K562 (cell line): Measurements from ENCODE around the gene ZNF362. TPM values are rescaled to one million over a fixed set of nuclear protein-coding genes. Genes with fewer than 3 reads are reported as not detected.

Source experiments
- JUN ChIP-seq, 2 experiments: sonication (generic) in 1 of 2; formaldehyde crosslinking in 1 of 2; IDR thresholded peaks; 2 replicates each; pipeline versions ENCODE4 v1.6.1 to v1.8.0; 2012 to 2022; ENCODE audit warnings: borderline replicate concordance in 2 of 2, mild to moderate bottlenecking in 2 of 2, improper control_type of control experiment in 1 of 2, low read depth in 1 of 2, low read length in 1 of 2, missing genetic modification reagents in 1 of 2
- JUNB ChIP-seq: fragments of 450-650 bp; formaldehyde crosslinking; conservative IDR thresholded peaks from 2 replicates; pipeline ENCODE4 v1.4.0; 2020; ENCODE audit warnings: mild to moderate bottlenecking
- MAFF ChIP-seq: IDR thresholded peaks from 2 replicates; pipeline ENCODE4 v1.6.1; 2012; ENCODE audit warnings: low read length, improper control_type of control experiment
- MCM7 ChIP-seq, 2 experiments: fragments of 450-650 bp; IDR thresholded peaks; 2 replicates each; pipeline ENCODE4 v1.6.1; 2016 to 2018
- NCOR1 ChIP-seq: fragments of 450-650 bp; IDR thresholded peaks from 2 replicates; pipeline ENCODE4 v1.6.1; 2016; ENCODE audit warnings: mild to moderate bottlenecking, moderate library complexity
- SRF ChIP-seq, 2 experiments: fragments of 250-450, 450-650 bp in 1 of 2; sonication (Bioruptor Pico) in 1 of 2; sonication (generic) in 1 of 2; formaldehyde crosslinking; IDR thresholded peaks; 2 replicates each; pipeline versions ENCODE4 v1.5.0 to v1.5.1; 2020 to 2022; ENCODE audit warnings: mild to moderate bottlenecking in 1 of 2, missing genetic modification reagents in 1 of 2
- ZC3H4 ChIP-seq: sonication (generic); formaldehyde crosslinking; IDR thresholded peaks from 2 replicates; pipeline ENCODE4 v1.9.0; 2021; ENCODE audit warnings: missing genetic modification reagents, borderline replicate concordance
- ZNF217 ChIP-seq: sonication (generic); formaldehyde crosslinking; IDR thresholded peaks from 2 replicates; pipeline ENCODE4 v1.8.0; 2022; ENCODE audit warnings: mild to moderate bottlenecking, missing genetic modification reagents
- ZNF431 ChIP-seq: sonication (generic); formaldehyde crosslinking; IDR thresholded peaks from 2 replicates; pipeline ENCODE4 v1.8.0; 2022; ENCODE audit warnings: mild to moderate bottlenecking, missing genetic modification reagents
- polyA plus RNA-seq, 8 experiments: library from polyadenylated mRNA; depleted of rRNA in 4 of 8; stranded (reverse) in 5 of 8; unstranded in 3 of 8; fragments of >200 nt; fragmentation: Nextera tagmentation in 2 of 8; fragmentation: Illumina TruSeq in 1 of 8; extraction: Ambion mirVana in 2 of 8; extraction: Trizol in 1 of 8; gene quantifications; 2 replicates each; pipeline versions ENCODE4 v1.2.1 to v1.2.3, GENCODE V29; 2011 to 2014; ENCODE audit warnings: inconsistent platforms in 1 of 8, missing spikeins in 1 of 8
- total RNA-seq, 7 experiments: library from RNA; depleted of rRNA in 6 of 7; stranded (reverse); fragments of >200 nt in 6 of 7; fragmentation: Illumina TruSeq in 2 of 7; extraction: Trizol in 2 of 7; gene quantifications; 2 replicates each; pipeline versions ENCODE4 v1.2.1 to v1.2.3, GENCODE V29; 2011 to 2021; ENCODE audit warnings: low replicate concordance in 1 of 7
- TF ChIP-seq, protein P1 (sequence below): fragments of 450-650 bp; IDR thresholded peaks from 2 replicates; pipeline ENCODE4 v1.6.1; 2017; ENCODE audit warnings: mild to moderate bottlenecking, moderate library complexity
- TF ChIP-seq, protein P2 (sequence below): fragments of 450-650 bp; formaldehyde crosslinking; IDR thresholded peaks from 2 replicates; pipeline ENCODE4 v1.4.0; 2022; ENCODE audit warnings: mild to moderate bottlenecking, moderate library complexity

Gene ZNF362
- total and polyA plus RNA-seq, 9 of the 15 experiments (the other 6 are each of a cell fraction or from before 2014, with no cell fraction given): 0.01 to 1.1 (median 0.35) TPM; not detected in 1

DNA sequence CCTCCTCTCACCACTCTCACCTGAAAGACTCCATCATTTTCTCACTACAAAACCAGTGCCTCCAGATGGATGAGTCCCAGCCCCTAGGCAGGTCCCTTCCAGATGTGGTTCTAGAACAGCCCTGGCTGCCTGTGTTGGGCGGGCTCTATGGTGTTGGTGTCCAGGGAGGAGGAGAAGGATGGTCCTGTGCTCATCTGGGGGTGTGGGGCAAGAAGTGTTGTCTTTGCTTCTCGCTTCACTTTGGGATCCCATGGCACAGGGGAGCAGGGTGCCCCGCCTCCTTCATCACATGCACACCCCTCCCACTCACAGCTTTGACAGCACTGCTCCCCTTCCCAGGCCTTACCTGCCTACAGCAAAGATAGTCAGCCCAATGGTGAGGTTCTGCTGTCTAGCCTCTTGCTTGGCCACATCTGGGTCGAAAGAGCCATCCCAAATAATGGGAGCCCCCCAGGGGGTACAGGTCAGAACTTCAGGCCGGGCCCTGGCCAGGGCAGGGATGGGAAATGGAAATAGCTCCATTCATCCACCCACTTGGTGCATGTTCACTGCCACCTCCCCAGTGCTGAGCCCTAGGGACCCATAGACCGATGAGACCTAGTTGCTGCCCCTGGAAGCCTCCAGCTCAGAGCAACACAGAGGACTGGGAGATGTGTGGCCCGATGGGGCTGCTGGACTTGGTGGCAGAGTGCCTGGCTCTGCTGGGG, 55.6 kb downstream of the ZNF362 start (continued):
- TF ChIP-seq, protein P1, sequence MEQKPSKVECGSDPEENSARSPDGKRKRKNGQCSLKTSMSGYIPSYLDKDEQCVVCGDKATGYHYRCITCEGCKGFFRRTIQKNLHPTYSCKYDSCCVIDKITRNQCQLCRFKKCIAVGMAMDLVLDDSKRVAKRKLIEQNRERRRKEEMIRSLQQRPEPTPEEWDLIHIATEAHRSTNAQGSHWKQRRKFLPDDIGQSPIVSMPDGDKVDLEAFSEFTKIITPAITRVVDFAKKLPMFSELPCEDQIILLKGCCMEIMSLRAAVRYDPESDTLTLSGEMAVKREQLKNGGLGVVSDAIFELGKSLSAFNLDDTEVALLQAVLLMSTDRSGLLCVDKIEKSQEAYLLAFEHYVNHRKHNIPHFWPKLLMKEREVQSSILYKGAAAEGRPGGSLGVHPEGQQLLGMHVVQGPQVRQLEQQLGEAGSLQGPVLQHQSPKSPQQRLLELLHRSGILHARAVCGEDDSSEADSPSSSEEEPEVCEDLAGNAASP: no peak
- TF ChIP-seq, protein P2, sequence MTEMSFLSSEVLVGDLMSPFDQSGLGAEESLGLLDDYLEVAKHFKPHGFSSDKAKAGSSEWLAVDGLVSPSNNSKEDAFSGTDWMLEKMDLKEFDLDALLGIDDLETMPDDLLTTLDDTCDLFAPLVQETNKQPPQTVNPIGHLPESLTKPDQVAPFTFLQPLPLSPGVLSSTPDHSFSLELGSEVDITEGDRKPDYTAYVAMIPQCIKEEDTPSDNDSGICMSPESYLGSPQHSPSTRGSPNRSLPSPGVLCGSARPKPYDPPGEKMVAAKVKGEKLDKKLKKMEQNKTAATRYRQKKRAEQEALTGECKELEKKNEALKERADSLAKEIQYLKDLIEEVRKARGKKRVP (CRISPR knock-in tag): no peak
- TF ChIP-seq ZNF217 (CRISPR knock-in tag) (no peak), MAFF (no peak), MCM7 (IDR thresholded peaks at IDR 0.05) (no peak), ZC3H4 (CRISPR knock-in tag) (no peak), SRF (CRISPR knock-in tag; IDR thresholded peaks at IDR 0.05) (no peak), JUN (IDR thresholded peaks at IDR 0.05; ENCODE audit: borderline replicate concordance, low read depth, low read length) (no peak), JUN (CRISPR knock-in tag; IDR thresholded peaks at IDR 0.05; ENCODE audit: borderline replicate concordance) (no peak), NCOR1 (no peak), JUNB (CRISPR knock-in tag) (no peak), ZNF431 (CRISPR knock-in tag) (no peak)
- TF ChIP-seq, all 486 proteins: peak for 0
